ENCODE data around the gene BCO2.

DNA sequence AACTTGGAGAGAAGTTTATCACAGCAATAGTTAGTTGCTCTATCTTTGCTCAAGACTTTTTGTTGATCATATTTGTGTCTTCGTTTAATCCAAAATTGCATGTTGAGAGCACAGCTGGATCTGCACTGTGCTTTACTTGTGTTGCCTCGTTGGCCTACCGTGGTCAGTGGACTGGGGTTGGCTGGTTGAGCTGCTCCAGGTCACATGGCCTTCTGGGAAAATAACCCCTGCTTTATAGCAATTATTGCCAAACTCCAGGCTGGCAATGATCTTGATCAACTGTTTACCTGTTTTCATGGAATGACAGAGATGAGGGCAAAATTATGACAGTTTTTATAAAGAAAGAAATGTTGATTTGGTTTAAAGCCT, 91.1 kb downstream of the BCO2 start:
- TF ChIP-seq, protein P1, sequence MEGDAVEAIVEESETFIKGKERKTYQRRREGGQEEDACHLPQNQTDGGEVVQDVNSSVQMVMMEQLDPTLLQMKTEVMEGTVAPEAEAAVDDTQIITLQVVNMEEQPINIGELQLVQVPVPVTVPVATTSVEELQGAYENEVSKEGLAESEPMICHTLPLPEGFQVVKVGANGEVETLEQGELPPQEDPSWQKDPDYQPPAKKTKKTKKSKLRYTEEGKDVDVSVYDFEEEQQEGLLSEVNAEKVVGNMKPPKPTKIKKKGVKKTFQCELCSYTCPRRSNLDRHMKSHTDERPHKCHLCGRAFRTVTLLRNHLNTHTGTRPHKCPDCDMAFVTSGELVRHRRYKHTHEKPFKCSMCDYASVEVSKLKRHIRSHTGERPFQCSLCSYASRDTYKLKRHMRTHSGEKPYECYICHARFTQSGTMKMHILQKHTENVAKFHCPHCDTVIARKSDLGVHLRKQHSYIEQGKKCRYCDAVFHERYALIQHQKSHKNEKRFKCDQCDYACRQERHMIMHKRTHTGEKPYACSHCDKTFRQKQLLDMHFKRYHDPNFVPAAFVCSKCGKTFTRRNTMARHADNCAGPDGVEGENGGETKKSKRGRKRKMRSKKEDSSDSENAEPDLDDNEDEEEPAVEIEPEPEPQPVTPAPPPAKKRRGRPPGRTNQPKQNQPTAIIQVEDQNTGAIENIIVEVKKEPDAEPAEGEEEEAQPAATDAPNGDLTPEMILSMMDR (IDR thresholded peaks at IDR 0.05) = no peak
- TF ChIP-seq POLR2A (IDR thresholded peaks at IDR 0.05) = no peak

All from Peyer's patch (tissue), 4 donors.